ENCODE data around the gene SENP5. TPM values are rescaled to one million over a fixed set of nuclear protein-coding genes. Genes with fewer than 3 reads are reported as not detected.

SENP5 gene
- total RNA-seq, 1 donor from 2014 or later: 47.3 TPM

- no peak for DNase-seq (ENCODE audit: low spot score in 2 of 2, unreplicated experiment in 2 of 2)
- Mint-ChIP-seq H3K36me3 (peaks cover 6% of the 10 kb centered on the region), H3K27me3 (ENCODE audit: low read depth) (no peaks in the 10 kb centered on the region), H3K27ac (no peak overlapping the region), H3K9me3 (no peaks in the 10 kb centered on the region), H3K4me1 (peaks cover 2% of the 10 kb centered on the region), H3K4me3 (no peak overlapping the region)
- no peak for TF ChIP-seq CTCF (IDR thresholded peaks at IDR 0.05; ENCODE audit: unreplicated experiment)
These were observed 18.4 kb downstream of the SENP5 start for GRCh38 chr3:196886144-196886543.

GRCh38 chr3:196889844-196890708 lies 22.4 kb downstream of the SENP5 start:
- Mint-ChIP-seq H3K27me3 (ENCODE audit: low read depth) (no peaks in the 10 kb centered on the region), H3K27ac (no peak overlapping the region), H3K4me1 (peaks cover 4% of the 10 kb centered on the region), H3K36me3 (peaks cover 6% of the 10 kb centered on the region), H3K9me3 (no peaks in the 10 kb centered on the region), H3K4me3 (no peak overlapping the region)
- DNase-seq (ENCODE audit: low spot score in 2 of 2, unreplicated experiment in 2 of 2): no peak
- no peak for TF ChIP-seq CTCF (IDR thresholded peaks at IDR 0.05; ENCODE audit: unreplicated experiment)

- no peak for TF ChIP-seq CTCF (IDR thresholded peaks at IDR 0.05; ENCODE audit: unreplicated experiment)
- H3K9me3 Mint-ChIP-seq: no peaks in the 10 kb centered on the region
These were observed 27.0 kb downstream of the SENP5 start for GRCh38 chr3:196894557-196895295.

GRCh38 chr3:196896229-196896628 lies 28.5 kb downstream of the SENP5 start:
- Mint-ChIP-seq H3K4me3 (no peak overlapping the region), H3K9me3 (no peaks in the 10 kb centered on the region), H3K27me3 (ENCODE audit: low read depth) (no peaks in the 10 kb centered on the region), H3K4me1 (peaks cover 1% of the 10 kb centered on the region), H3K27ac (no peak overlapping the region), H3K36me3 (peaks cover 5% of the 10 kb centered on the region)
- DNase-seq (ENCODE audit: low spot score in 2 of 2, unreplicated experiment in 2 of 2): no peak
- TF ChIP-seq CTCF (IDR thresholded peaks at IDR 0.05; ENCODE audit: unreplicated experiment): no peak

More at GRCh38 chr3:196894557-196895295, 27.0 kb downstream of the SENP5 start:
- H3K27ac Mint-ChIP-seq: no peak overlapping the region
- H3K4me3 Mint-ChIP-seq: no peak overlapping the region
- H3K27me3 Mint-ChIP-seq (ENCODE audit: low read depth): no peaks in the 10 kb centered on the region
- H3K36me3 Mint-ChIP-seq: peaks cover under 1% of the 10 kb centered on the region
- DNase-seq (ENCODE audit: low spot score in 2 of 2, unreplicated experiment in 2 of 2): no peak
- peaks cover 4% of the 10 kb centered on the region for H3K4me1 Mint-ChIP-seq

GRCh38 chr3:196901768-196902167 lies 34.0 kb downstream of the SENP5 start:
- no peak for DNase-seq (ENCODE audit: low spot score in 2 of 2, unreplicated experiment in 2 of 2)
- TF ChIP-seq CTCF (IDR thresholded peaks at IDR 0.05; ENCODE audit: unreplicated experiment): no peak
- no peak overlapping the region for H3K4me3 Mint-ChIP-seq
- no peak overlapping the region for H3K27ac Mint-ChIP-seq
- H3K9me3 Mint-ChIP-seq: no peaks in the 10 kb centered on the region
- H3K36me3 Mint-ChIP-seq: peaks cover 33% of the 10 kb centered on the region
- H3K4me1 Mint-ChIP-seq: no peaks in the 10 kb centered on the region
- H3K27me3 Mint-ChIP-seq (ENCODE audit: low read depth): no peaks in the 10 kb centered on the region

Measured in mesothelial cell of epicardium (in vitro differentiated cells).